ENCODE results near the gene CDK14.

The CDK14 gene

DNA sequence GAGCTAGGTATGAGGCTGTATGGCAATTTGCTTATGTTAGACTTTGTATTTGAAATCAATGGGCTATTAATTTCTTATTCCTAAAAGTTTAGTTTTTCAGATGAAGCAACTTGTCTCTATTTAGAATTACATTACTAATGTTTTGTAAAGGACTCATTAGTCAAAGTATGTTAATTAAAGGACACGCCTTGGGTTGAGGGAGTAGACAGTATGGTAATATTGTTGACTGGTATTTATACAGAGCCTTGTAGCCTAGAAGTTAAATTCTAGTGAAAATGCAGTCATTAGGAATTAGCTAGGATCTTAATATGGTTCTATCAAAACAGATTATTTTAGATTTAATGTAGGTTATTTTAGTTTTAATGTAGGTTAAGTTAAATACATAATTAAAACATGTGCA, 6.2 kb downstream of the CDK14 start:
- H4K20me1 ChIP-seq (ENCODE audit: insufficient read depth, low read length), result no peaks in the 10 kb centered on the region
- TF ChIP-seq EZH2 (optimal IDR thresholded peaks at IDR 0.05; ENCODE audit: low read depth, low read length), result no peak
- TF ChIP-seq, protein P1, sequence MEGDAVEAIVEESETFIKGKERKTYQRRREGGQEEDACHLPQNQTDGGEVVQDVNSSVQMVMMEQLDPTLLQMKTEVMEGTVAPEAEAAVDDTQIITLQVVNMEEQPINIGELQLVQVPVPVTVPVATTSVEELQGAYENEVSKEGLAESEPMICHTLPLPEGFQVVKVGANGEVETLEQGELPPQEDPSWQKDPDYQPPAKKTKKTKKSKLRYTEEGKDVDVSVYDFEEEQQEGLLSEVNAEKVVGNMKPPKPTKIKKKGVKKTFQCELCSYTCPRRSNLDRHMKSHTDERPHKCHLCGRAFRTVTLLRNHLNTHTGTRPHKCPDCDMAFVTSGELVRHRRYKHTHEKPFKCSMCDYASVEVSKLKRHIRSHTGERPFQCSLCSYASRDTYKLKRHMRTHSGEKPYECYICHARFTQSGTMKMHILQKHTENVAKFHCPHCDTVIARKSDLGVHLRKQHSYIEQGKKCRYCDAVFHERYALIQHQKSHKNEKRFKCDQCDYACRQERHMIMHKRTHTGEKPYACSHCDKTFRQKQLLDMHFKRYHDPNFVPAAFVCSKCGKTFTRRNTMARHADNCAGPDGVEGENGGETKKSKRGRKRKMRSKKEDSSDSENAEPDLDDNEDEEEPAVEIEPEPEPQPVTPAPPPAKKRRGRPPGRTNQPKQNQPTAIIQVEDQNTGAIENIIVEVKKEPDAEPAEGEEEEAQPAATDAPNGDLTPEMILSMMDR (IDR thresholded peaks at IDR 0.05; ENCODE audit: low read length), result no peak
- no peak for TF ChIP-seq EZH2phosphoT487 (IDR thresholded peaks at IDR 0.05; ENCODE audit: low read length)
- H3K27ac ChIP-seq (ENCODE audit: low read length), result no peak overlapping the region
- no peak overlapping the region for H3K4me3 ChIP-seq (ENCODE audit: low read length)
- no peaks in the 10 kb centered on the region for H3K9me3 ChIP-seq (replicated peaks; ENCODE audit: insufficient read depth, low read length)
- no peaks in the 10 kb centered on the region for H3K79me2 ChIP-seq (ENCODE audit: low read length)
- H3F3A ChIP-seq (ENCODE audit: insufficient read depth, low read length), result no peaks in the 10 kb centered on the region
- no peaks in the 10 kb centered on the region for H3K4me1 ChIP-seq (ENCODE audit: low read length)
- no peak overlapping the region for H2AFZ ChIP-seq (ENCODE audit: low read length)
- no peaks in the 10 kb centered on the region for H3K27me3 ChIP-seq (replicated peaks; ENCODE audit: insufficient read depth, low read length)
- DNase-seq, result no peak
- no peak overlapping the region for H3K9ac ChIP-seq (ENCODE audit: low read length)
- no peaks in the 10 kb centered on the region for H3K9me2 ChIP-seq (replicated peaks; ENCODE audit: insufficient read depth, low read length)
- no peak overlapping the region for H3K4me2 ChIP-seq (ENCODE audit: low read depth, low read length)
- H3K36me3 ChIP-seq (replicated peaks; ENCODE audit: insufficient read depth, low read length), result no peaks in the 10 kb centered on the region

DNA sequence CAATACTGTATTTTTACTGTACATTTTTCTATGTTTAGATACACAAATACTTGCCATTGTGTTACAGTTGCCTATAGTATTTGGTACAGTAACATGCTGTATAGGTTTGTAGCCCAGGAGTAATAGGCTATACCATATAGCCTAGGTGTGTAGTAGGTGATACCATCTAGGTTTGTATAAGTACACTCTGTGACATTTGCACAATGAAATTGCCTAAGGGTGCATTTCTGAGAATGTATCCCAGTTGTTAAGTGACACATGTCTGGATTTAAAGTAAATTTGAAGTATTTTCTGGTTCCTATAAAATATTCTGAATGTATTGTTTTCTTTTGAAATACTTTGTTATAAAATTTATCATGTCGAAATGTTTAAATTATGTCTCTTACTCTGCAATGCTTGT, 7.2 kb downstream of the CDK14 start:
- no peaks in the 10 kb centered on the region for H3K79me2 ChIP-seq (ENCODE audit: low read length)
- no peaks in the 10 kb centered on the region for H3F3A ChIP-seq (ENCODE audit: insufficient read depth, low read length)
- no peak overlapping the region for H3K4me2 ChIP-seq (ENCODE audit: low read depth, low read length)
- H3K27ac ChIP-seq (ENCODE audit: low read length), result no peak overlapping the region
- H3K27me3 ChIP-seq (replicated peaks; ENCODE audit: insufficient read depth, low read length), result no peaks in the 10 kb centered on the region
- no peaks in the 10 kb centered on the region for H3K9me3 ChIP-seq (replicated peaks; ENCODE audit: insufficient read depth, low read length)
- no peaks in the 10 kb centered on the region for H3K36me3 ChIP-seq (replicated peaks; ENCODE audit: insufficient read depth, low read length)
- no peak overlapping the region for H2AFZ ChIP-seq (ENCODE audit: low read length)
- H3K9me2 ChIP-seq (replicated peaks; ENCODE audit: insufficient read depth, low read length), result no peaks in the 10 kb centered on the region
- no peak overlapping the region for H3K4me3 ChIP-seq (ENCODE audit: low read length)
- TF ChIP-seq, protein P1 (IDR thresholded peaks at IDR 0.05; ENCODE audit: low read length), result no peak
- TF ChIP-seq EZH2 (optimal IDR thresholded peaks at IDR 0.05; ENCODE audit: low read depth, low read length), result no peak
- no peak for TF ChIP-seq EZH2phosphoT487 (IDR thresholded peaks at IDR 0.05; ENCODE audit: low read length)
- DNase-seq, result no peak
- no peaks in the 10 kb centered on the region for H4K20me1 ChIP-seq (ENCODE audit: insufficient read depth, low read length)
- H3K9ac ChIP-seq (ENCODE audit: low read length), result no peak overlapping the region
- no peaks in the 10 kb centered on the region for H3K4me1 ChIP-seq (ENCODE audit: low read length)

DNA sequence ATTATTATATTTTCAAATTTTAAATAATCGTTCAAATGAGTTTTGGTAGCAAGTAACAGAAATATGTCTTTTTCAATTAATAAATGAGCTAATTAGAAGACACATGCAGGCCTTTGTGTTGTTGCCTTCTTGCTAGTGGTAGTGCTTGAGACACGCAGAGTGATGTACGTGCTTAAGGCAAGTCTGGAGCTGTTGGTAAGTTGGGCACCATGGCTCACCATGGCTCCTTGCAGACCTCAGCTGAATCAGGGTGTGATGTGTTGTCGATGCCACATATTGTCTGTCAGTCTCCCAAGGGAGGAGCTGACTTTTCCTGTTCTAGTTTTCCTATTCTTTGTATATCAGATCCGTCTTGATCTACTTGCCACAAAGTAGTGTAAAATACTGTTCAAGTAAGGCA, 8.3 kb downstream of the CDK14 start:
- Histone ChIP-seq H3K27me3 (replicated peaks; ENCODE audit: insufficient read depth, low read length) (no peaks in the 10 kb centered on the region), H3K4me3 (ENCODE audit: low read length) (no peak overlapping the region), H3K4me2 (ENCODE audit: low read depth, low read length) (no peak overlapping the region), H3K9me2 (replicated peaks; ENCODE audit: insufficient read depth, low read length) (no peaks in the 10 kb centered on the region), H2AFZ (ENCODE audit: low read length) (no peak overlapping the region), H3K9ac (ENCODE audit: low read length) (no peak overlapping the region), H3F3A (ENCODE audit: insufficient read depth, low read length) (no peaks in the 10 kb centered on the region), H3K79me2 (ENCODE audit: low read length) (no peaks in the 10 kb centered on the region), H3K27ac (ENCODE audit: low read length) (no peak overlapping the region), H3K4me1 (ENCODE audit: low read length) (no peaks in the 10 kb centered on the region), H3K36me3 (replicated peaks; ENCODE audit: insufficient read depth, low read length) (no peaks in the 10 kb centered on the region), H3K9me3 (replicated peaks; ENCODE audit: insufficient read depth, low read length) (no peaks in the 10 kb centered on the region), H4K20me1 (ENCODE audit: insufficient read depth, low read length) (no peaks in the 10 kb centered on the region)
- no peak for DNase-seq
- TF ChIP-seq, protein P1 (IDR thresholded peaks at IDR 0.05; ENCODE audit: low read length), result no peak
- no peak for TF ChIP-seq EZH2 (optimal IDR thresholded peaks at IDR 0.05; ENCODE audit: low read depth, low read length)
- TF ChIP-seq EZH2phosphoT487 (IDR thresholded peaks at IDR 0.05; ENCODE audit: low read length), result no peak
